HepG2 (cell line): ENCODE results near the gene TMEM240.
"Not testable (repeated sequence)": the region's sequence is repeated elsewhere in the genome, so short reads cannot be mapped to it uniquely, and the experiment has no call there.

Experiments used
- ARNTL ChIP-seq: sonication (generic); formaldehyde crosslinking; IDR thresholded peaks from 2 replicates; pipeline ENCODE4 v1.4.0; 2020; ENCODE audit warnings: mild to moderate bottlenecking, missing genetic modification reagents
- CBX2 ChIP-seq, 2 experiments: fragments of 200-600 bp in 1 of 2; sonication (generic); formaldehyde crosslinking in 1 of 2; IDR thresholded peaks; 2 replicates each; pipeline versions ENCODE4 v1.7.0 to v1.8.1; 2018 to 2022; ENCODE audit warnings: low read depth in 2 of 2, low read length in 1 of 2, mild to moderate bottlenecking in 1 of 2, missing genetic modification reagents in 1 of 2
- CTCF ChIP-seq: sonication (generic); formaldehyde crosslinking; IDR thresholded peaks from 2 replicates; pipeline ENCODE4 v1.5.0; 2020; ENCODE audit warnings: mild to moderate bottlenecking, missing genetic modification reagents, moderate library complexity
- EP300 ChIP-seq, 3 experiments: sonication (generic) in 1 of 3; formaldehyde crosslinking in 1 of 3; IDR thresholded peaks; 2 replicates each; pipeline versions ENCODE4 v1.5.1 to v1.6.1; 2011 to 2020; ENCODE audit warnings: low read depth in 2 of 3, low read length in 2 of 3, borderline replicate concordance in 1 of 3, improper control_type of control experiment in 1 of 3, mild to moderate bottlenecking in 1 of 3, missing genetic modification reagents in 1 of 3, moderate library complexity in 1 of 3
- FOXA1 ChIP-seq, 2 experiments: fragments of 450-650 bp in 1 of 2; sonication (generic) in 1 of 2; formaldehyde crosslinking in 1 of 2; IDR thresholded peaks; 2 replicates each; pipeline versions ENCODE4 v1.4.0 to v1.6.1; 2016 to 2020; ENCODE audit warnings: missing genetic modification reagents in 1 of 2
- HBP1 ChIP-seq: IDR thresholded peaks from 2 replicates; pipeline ENCODE4 v1.6.1; 2016; ENCODE audit warnings: low read depth, control low read depth
- POLR2AphosphoS5 ChIP-seq: IDR thresholded peaks from 2 replicates; pipeline ENCODE4 v1.6.1; 2012; ENCODE audit warnings: low read depth, low read length
- ZNF232 ChIP-seq: sonication (generic); formaldehyde crosslinking; IDR thresholded peaks from 2 replicates; pipeline ENCODE4 v1.4.0; 2020; ENCODE audit warnings: missing genetic modification reagents, borderline replicate concordance
- ZNF773 ChIP-seq: sonication (generic); formaldehyde crosslinking; IDR thresholded peaks from 2 replicates; pipeline ENCODE4 v1.4.0; 2020; ENCODE audit warnings: missing genetic modification reagents, borderline replicate concordance
- ZNF777 ChIP-seq: sonication (generic); formaldehyde crosslinking; IDR thresholded peaks from 2 replicates; pipeline ENCODE4 v1.4.0; 2020; ENCODE audit warnings: missing genetic modification reagents
- TF ChIP-seq, protein P1 (sequence below): sonication (generic); formaldehyde crosslinking; IDR thresholded peaks from 2 replicates; pipeline ENCODE4 v1.5.0; 2020; ENCODE audit warnings: missing genetic modification reagents, mild to moderate bottlenecking, borderline replicate concordance
- TF ChIP-seq, protein P2 (sequence below): sonication (generic); formaldehyde crosslinking; IDR thresholded peaks from 2 replicates; pipeline ENCODE4 v1.5.1; 2020; ENCODE audit warnings: missing genetic modification reagents, mild to moderate bottlenecking, borderline replicate concordance

- TF ChIP-seq HBP1 (CRISPR knock-in tag); FOXA1 (IDR thresholded peaks at IDR 0.05); FOXA1 (CRISPR knock-in tag; IDR thresholded peaks at IDR 0.05); ZNF777 (CRISPR knock-in tag); ZNF232 (CRISPR knock-in tag); CTCF (CRISPR knock-in tag); ZNF773; ARNTL; CBX2 (IDR thresholded peaks at IDR 0.05; ENCODE audit: low read depth, low read length); CBX2 (CRISPR knock-in tag; IDR thresholded peaks at IDR 0.05; ENCODE audit: low read depth); POLR2AphosphoS5; EP300 (IDR thresholded peaks at IDR 0.05; ENCODE audit: low read depth in 2 of 2, low read length in 2 of 2); EP300 (CRISPR knock-in tag; IDR thresholded peaks at IDR 0.05; ENCODE audit: borderline replicate concordance): not testable (repeated sequence)
- TF ChIP-seq, protein P1, sequence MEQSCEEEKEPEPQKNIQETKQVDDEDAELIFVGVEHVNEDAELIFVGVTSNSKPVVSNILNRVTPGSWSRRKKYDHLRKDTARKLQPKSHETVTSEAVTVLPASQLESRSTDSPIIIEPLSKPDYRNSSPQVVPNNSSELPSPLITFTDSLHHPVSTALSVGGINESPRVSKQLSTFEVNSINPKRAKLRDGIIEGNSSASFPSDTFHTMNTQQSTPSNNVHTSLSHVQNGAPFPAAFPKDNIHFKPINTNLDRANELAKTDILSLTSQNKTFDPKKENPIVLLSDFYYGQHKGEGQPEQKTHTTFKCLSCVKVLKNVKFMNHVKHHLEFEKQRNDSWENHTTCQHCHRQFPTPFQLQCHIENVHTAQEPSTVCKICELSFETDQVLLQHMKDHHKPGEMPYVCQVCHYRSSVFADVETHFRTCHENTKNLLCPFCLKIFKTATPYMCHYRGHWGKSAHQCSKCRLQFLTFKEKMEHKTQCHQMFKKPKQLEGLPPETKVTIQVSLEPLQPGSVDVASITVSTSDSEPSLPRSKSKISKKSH, result not testable (repeated sequence)
- TF ChIP-seq, protein P2, sequence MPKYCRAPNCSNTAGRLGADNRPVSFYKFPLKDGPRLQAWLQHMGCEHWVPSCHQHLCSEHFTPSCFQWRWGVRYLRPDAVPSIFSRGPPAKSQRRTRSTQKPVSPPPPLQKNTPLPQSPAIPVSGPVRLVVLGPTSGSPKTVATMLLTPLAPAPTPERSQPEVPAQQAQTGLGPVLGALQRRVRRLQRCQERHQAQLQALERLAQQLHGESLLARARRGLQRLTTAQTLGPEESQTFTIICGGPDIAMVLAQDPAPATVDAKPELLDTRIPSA, result not testable (repeated sequence)
Measured at GRCh38 chr1:1494311-1494710, 46.1 kb downstream of the TMEM240 start.
